Fibroblast of skin of right quadriceps (primary cell): Measurements from ENCODE around the gene SHISA4.
"Not testable (repeated sequence)": the region's sequence is repeated elsewhere in the genome, so short reads cannot be mapped to it uniquely, and the experiment has no call there.

Experiments
- DNase-seq: peaks from one replicate; pipeline ENCODE4 v3.0.0-alpha.2; 2013

Gene SHISA4

DNA sequence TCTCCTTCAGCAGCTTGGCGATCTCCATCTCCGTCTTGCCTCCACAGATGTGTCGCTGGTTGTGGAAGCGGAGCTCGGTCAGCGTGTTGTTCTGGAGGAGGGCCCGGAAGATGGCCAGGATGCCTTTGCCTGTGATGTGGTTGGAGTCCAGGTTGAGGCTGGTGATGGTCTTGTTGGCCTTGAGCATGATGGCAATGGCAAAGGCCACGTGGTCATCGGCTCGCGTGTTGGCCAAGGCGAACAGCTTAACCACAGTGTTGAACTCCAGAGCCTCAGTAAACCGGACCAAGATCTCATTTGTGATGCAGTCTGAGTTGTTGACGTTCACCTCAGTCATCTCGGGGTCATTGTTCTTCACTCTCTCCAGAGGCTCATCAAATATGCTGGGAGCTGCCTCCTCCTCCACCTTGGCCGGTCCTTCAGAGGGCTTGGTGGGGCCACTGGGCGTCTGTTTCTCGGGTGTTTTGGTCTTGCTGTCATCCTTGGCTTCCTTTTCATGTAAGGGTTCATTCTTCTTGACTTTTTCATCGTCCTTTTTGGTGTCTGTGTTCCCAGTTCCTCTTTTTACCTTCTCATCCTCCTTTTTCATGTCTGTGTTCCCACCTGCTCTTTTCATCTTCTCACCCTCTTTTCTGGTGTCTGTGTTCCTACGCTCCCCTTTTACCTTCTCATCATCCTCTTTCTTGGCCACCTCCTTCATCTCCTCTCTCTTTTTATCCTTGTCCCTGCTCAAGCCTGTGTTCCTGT, 11.2 kb downstream of the SHISA4 start:
- no peak for DNase-seq

DNA sequence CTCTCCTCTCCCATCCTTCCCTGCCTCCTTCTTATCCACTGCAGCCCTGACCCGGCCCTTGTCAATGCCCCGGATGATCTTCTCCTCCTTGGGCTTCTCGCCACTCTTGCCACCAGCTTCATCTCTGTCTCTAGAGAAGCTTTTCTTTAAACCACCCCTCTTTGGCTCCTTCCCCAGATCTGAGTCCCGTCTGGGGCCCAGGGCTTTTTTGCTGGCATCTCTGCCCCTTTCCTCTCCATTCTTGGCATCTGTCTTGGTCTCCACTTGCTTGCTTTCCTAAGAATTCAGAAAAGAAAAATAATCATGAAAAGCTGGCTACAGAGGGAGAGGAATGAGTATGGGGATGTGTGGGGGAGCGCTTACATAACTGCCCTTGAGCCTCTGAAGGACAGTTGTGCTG, 11.8 kb downstream of the SHISA4 start:
- DNase-seq, result no peak

DNA sequence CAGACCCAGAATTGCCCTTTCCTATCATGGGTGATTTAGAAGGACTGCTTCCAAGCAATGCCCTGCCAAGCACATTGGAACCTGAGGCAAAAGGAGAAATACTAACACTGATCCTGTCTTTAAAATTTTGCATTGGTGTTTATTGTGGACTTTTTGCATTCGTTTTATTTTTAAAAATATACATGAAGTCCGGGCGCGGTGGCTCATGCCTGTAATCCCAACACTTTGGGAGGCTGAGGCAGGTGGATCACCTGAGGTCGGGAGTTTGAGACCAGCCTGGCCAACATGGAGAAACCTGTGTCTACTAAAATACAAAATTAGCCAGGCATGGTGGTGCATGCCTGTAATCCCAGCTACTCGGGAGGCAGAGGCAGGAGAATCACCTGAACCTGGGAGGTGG, 12.3 kb downstream of the SHISA4 start:
- not testable (repeated sequence) for DNase-seq

DNA sequence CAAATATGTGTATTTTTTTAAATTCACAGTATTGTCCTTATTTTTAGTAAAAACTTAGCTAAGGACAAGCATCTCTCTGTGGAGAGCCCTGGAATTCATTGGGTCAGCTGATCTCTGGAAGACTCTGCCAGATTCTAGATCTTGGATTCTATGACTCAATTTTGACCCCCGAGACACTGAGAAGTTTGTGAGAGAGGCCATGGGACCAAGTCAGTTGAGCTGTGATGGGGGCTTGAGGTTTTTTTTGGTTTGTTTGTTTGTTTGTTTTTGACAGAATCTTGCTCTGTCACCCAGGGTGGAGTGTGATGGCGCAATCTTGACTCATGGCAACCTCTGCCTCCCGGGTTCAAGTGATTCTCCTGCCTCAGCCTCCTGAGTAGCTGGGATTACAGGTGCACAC, 13.5 kb downstream of the SHISA4 start:
- DNase-seq, result no peak

DNA sequence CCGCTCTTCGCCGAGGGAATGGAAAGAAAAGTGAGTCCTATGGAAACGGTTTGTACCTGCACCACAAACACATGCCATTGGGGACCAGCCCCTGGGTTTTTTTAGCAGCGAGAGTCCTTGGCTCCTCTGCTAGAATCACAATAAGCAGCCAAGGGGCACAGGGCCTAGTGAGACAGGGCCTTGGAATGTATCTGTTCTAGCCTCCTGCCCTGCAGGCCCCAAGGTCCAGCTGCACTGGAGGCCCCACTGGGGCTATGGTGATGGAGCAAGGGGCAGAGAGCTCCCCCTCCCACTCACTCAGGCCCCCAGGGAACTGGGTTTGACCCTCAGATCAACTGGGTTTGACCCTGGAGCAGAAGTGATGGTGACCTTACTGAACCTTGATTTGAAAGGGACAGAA, 14.4 kb downstream of the SHISA4 start:
- DNase-seq, result peak; percentile 58

DNA sequence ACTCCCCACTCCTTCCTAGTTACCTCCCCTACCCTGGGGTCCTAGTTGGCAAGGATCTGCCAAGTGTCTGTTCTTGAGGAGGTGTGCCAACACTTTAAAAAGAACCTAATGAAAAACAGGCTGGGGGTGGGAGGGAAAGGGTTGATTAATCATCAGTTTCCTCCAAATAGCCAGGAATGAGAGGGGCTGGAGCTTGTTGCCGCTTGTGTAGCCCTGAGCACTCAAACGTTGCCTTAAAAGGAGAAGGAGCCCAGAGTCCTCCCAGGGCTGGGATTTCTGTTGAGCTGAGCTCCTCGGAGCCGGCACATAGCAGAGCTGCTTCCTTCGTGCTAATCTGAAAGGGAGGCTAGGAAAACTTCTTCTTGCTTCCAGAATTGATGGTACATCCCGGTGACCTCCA, 15.9 kb downstream of the SHISA4 start:
- DNase-seq, result peak; percentile 99

DNA sequence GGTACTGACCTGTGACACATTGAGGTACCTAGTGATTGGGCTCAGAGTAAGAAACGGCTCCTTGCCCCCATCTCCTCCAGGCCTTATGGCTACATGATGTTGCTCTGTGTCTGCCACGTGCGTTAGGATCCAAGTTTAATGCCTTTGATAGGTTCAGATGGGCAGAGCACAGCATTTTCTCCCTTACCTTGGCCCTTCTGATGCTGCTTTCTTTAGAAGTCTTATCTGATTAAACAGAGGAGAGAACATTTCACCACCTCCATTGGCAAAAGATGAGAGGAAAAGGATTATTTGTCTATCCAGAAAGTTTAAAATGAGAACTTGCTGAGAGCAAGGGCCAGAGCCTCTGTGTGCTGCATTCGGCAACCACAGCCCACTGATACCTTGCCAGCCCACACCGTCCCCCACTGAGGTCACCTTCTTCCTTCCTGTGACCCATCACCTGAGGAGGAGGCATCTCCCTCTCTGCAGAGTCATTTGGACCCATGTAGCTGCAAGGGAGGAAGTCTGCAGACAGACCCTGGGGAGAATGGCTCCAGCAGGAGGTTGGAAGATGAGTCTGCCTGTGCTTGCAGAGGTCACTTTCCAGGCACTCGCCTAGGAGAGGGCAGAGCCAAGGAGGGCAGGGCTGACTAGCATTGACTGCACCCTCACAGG, 16.7 kb downstream of the SHISA4 start:
- DNase-seq, result no peak

DNA sequence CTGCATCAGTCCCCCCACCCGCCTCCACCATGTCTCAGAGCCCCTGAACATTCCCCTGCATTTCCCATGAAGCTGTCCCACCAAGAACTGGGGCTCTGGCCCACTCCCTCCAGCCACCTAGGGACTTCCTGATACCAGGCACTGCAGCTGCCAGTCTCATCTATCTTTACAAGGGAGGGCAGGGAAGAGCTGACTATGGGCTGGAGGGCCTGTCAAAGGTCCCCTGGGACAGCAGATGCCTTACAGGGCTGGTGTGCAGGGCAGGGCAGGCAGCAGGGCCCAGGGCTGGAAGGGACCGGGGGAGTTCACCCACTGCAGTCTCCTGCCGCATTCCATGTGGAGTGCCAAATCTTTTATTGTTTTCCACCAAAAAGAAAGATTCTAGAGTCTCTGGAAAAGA, 17.6 kb downstream of the SHISA4 start:
- no peak for DNase-seq

DNA sequence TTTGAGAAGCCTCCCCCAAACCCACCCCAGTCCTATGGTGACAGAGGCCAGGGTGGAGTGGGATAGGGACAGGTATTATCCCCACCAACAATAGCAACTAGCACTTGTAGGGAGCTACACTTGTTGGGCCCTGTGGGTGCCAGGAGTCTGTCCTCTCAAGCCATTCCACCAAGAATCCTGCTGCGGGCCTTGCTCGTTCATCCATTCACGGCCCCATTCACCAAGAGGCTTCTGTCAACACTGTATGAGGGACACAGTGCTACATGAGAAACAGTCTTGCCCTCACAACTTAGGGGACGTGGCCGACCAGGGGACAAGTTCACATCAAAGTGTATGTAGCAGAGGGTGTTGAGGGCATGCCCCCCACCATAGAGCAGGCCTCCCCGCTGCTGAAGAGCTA, 18.9 kb downstream of the SHISA4 start:
- no peak for DNase-seq

DNA sequence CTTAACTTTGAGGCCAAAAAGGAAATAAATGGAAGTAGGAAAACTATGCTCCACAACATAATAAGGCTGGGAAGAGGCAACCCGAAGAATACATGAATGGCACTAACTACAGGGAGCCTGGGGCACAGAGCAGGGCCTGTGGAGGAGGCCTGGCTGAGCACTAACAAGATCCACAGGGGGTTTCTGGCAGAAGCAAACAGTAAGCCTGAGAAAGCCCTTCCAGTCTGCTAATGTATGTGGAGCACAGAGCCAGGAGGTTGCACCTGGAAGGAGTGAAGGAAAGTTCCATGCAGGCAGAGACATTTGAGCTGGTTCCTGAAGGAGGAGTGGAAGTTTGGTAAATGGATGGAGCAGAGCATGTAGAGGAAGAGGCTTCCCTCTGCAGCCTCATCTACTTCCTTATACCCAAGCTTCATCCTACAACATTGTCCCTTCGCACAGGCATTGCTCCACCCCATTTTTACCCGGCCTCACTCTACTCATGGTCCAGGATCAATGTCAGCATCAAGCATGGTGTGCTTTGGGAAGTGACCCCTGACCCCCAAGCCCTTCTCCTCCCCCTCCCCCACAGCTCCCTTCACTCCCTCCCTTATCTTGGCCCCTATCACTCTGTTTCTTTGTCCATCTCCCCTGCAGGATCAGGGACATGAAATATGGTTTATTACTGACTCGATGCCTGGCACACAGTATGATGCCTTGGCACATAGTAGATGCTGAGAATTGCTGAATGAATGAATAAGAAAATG, 23.3 kb downstream of the SHISA4 start:
- no peak for DNase-seq

DNA sequence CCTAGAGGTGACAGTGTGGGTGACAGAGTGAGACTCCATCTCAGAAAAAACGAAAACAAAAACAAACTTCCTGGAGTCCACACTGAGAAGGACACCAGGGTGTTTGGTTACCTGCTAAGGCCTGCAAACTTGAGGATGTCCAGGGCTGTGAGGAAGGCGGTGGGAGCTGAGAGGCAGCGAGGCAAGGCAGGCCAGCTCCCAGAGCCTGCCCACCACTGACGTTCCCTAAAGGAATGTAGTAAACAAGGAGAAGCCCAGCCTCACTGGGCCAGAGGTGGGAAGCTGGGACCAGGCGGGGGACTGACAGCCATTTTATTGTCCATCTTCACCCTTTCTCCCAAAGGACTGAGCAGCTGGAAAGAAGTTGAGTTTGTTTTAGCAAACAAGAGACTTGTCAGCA, 24.1 kb downstream of the SHISA4 start:
- peak; percentile 53 for DNase-seq

DNA sequence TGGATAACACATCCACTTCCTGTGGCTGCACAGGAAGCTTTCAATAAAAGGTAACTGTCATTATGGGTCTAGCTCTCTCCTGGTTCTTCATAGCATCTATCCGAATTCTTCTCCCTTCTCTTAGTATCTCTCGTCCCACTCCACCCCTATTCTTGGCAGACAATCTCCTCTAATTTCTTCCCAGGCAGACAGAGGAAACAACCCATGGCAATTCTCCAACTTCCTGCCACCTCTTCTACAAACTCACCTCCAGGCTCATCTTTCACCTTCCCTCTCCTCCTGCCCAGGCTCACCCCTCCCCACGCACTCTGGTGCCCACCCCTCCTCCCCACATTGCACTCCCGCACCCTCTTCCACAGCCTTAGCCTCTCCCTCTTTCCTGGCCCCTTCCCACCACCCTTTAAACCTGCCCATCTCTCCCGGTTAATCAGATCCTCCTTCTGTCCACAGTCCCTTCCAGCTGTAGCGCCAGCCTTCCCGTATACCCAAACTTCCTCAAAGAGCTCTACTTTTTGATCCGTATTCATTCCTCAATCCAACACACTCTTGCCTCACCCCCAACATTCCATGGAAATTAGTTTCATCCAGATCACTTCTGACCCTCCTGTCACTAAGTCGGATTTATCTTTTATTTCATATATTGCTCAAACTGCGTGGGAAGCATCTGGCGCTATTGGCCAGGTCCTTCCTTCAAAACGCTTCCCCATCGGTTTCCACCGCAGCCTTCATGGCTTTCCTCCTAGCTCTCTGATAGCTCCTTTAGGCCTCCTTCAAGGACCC, 25.9 kb downstream of the SHISA4 start:
- peak; percentile 76 for DNase-seq

DNA sequence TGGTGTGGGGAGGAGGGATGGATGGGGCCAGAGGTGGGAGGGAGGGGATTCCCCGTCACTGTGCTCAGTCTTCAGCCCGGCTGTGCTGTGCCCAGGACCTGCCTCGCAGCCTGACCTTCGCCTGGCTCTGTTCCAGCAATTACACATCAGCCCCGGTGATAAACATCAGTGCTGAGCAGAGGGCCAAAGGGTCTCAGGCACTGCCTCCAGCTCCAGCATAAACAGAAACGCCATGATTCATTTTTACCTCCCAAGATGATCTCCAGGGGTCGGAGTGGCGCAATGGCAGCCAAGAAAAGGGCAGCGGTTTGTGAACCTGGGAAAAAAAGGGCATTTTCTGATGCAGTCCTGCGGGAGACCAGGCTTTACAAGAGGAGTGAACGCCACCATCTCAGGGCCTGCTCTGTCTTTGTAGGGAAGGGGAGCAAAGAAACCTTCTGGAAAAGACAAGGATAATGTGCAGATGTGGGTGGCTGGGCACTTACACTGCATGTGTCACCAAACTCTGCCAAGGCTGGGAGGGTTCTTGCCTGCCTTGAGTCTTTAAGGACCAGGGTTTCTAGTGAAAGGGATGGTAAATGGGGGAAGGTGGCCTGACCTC, 28.1 kb downstream of the SHISA4 start:
- DNase-seq, result peak; percentile 84

DNA sequence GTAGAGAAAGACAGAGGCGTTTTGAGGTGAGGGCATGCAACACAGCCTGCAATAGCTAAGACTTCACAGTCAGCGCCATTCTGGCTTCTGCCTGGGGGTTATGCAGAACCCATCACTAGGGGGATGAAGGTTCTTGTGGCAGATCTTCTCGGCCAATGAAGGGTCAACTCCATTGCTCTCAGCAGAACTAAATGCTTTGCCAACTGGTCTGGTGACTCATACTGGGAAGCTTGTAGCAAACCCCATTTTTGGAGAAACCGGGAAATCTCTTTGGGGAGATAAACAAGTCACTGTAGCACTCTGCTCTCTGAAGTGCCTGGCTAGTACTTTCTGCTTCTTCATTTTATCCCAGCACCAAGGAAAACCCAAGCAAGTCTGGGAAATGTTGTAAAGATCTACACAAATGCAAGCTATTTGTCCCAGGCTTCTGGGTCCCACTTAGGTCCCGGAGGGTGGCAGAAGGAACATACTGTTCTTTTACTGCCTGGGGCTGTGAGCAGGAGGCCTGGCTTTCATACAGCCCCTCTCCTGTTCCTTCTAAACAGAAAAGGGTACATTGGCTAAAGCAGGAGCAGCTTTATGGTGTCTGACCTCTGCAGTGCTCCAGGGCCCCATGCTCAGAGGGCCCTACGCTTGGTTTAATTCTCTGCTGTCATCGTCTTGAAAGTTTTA, 28.8 kb downstream of the SHISA4 start:
- peak; percentile 77 for DNase-seq

DNA sequence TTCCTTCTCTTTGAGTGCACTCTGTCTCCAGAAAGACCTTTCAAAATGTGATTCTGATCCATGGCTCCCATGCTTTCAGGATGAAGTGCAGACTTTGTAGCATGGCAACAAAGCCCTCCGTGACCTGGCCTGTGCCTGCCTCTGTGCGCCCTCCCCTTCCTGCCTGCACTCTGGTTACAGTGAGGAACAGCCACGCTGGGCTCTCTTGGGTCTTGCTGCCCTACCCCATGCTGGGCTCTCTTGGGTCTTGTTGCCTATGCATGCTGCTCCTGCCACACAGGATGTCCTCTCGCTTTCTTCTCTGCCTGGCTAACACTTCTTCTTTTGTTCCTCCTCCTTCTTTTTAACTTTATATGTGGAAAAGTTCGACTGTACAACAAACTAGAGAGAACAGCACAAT, 29.6 kb downstream of the SHISA4 start:
- no peak for DNase-seq

DNA sequence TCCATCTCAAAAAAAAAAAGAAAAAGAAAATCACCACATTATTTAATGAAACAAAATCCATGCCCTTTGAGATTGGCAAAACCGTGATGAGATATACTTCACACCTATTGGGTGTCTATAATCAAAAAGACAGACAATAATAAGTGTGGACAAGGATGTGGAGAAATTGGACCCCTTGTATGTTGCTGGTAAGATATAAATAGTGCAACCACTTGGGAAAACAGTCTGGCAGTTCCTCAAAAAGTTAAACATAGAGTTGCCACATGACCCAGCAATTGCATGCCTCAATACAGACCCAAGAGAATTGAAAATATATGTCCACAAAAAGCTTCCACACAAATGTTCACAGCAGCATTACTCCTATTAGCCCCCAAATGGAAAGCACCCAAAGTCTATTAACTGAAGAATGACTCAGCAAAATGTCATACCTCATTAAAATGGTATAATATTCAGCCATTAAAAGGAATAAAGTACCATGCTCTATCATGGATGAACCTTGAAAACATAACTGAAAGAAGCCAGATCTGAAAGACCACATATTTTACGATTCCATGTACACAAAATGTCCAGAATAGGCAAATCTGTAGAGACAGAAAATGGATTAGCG, 33.4 kb downstream of the SHISA4 start:
- DNase-seq, result no peak

DNA sequence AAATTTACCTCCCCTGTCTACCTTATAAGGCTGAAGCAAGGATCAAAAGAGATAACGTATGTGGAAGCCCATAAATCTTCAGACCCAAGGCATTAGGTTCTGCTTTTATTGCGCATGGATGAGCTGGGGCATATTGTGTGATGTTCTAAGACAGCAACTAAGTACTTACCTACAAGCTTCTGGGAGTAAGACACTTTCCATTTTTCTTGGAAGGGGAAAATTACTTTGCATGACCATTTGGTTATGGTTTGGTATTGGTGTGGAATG, 36.5 kb downstream of the SHISA4 start:
- DNase-seq, result no peak

DNA sequence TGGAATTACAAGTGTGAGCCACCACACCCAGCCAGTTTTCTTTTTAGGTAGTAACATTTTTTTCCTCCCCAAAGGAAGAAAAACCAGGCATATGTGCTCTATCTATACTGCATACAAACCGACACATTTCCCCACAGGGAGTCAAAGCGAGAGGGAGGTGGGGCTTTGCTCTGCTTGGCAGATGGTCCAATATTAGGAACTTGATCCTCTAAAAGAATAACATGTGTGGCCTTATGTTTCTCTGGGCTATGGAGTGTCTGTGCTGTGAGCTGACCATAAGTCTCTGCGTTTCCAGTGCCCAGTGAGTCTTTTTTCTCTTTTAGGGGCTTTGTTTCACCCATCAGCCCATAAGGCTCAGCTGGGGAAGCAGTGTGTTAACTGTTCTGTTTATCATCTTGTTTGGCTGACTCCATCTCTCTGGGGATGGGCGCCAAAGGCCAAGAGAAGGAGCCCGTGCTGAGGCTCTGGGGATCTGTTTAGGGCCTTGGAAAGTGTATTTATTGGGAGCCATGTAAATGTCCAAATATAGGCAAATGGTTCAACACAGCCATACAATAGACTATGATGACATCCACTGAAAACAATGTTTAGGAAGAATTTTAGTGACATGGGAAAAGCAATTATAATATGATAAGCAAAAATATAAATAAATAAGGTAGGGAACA, 37.4 kb downstream of the SHISA4 start:
- no peak for DNase-seq

DNA sequence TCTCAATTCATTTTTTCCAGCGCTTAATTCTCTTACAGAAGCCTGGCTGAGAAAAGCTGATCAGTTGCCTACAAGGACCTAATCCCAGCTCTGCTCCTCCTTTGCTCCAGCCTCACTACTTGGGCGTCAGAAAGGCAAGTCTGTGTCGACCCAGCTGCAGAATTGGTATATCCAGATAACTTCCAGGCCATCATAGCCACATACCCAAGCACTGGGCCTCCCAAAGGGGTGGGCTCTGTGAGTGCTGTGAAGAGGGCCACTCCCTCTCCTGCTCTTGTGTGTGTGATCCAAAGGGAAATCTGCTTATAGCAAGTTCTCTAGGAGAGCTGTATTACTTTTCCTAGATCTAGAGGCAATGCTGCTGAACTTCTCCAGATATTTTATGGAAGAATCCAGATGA, 39.6 kb downstream of the SHISA4 start:
- no peak for DNase-seq

DNA sequence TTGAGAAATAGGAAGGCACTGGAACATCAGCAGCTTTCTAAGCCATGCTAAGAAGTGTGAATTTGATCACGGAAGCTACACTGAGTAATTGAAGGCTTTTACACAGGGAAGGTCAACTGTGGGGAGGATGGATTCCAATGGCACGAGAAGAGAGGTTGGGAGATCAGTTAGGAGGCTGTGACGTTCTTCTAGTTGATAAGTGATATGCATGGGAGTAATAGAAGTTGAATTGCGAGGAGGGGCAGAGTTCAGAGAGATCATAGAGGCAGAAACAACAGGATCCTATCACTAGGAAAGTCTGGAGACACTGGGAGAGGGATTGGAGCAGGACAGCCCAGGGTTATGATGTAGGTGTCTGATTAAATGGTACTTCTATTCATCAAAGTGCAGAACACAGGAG, 41.4 kb downstream of the SHISA4 start:
- DNase-seq, result no peak

DNA sequence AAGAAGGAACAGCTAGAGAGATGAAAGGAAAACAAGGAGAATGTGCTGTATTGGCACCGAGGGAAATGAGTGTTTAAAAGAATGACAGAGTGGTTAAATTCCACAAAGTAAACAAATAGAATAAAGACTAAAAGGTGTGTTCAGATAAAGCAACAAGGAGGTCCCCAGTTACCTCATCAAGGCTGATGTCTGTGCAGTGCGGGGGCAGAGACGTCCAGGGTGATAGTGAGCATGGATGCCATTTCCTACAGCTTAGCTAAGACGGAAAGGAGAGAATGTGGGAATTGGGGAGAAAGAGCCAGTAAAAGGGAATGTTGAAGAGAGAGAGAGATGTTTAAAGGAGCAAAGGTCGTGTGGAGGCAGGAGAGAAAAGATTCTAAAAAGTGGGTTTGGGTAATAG, 42.1 kb downstream of the SHISA4 start:
- no peak for DNase-seq
